ENCODE data around the gene ADGRE2. TPM values are rescaled to one million over a fixed set of nuclear protein-coding genes. Genes with fewer than 3 reads are reported as not detected.

ADGRE2 gene
- total RNA-seq, 1 donor from 2014 or later = 1.2 TPM

DNA sequence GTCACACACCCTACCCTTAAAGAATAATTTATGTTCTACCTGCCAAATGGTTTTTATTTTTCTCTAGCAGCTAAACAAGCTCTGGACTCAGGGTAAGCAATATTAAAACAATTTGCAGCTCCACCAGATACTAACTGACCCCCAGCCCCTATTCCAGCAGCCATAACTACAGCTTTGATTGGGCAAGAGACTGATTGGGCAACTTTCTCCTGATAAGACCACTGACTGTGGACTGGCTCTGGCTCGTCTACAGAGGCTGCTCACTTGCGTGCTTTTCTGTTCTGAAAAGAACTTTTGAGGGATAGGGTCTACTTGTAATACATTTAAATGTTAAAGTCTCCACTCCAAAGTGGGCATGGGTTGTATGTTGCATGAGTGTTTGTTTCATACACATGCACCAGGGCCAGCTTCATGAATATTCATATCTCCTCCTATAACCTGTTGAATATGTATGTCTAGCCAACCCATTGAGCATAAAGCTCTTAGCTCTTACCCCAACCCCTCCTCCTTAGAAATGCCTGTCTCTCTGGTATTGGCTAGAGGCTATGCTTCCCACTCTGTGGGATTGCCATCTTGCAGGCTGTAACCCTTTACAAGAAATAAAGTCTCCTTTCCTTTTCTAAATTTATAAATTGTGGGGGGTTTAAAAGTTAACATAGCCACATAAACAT lies 36.8 kb upstream of the ADGRE2 start:
- Mint-ChIP-seq H3K27ac (ENCODE audit: unreplicated experiment) (no peak overlapping the region), H3K9me3 (ENCODE audit: unreplicated experiment) (peaks cover 7% of the 10 kb centered on the region)
- no peak for DNase-seq (ENCODE audit: low spot score)

DNA sequence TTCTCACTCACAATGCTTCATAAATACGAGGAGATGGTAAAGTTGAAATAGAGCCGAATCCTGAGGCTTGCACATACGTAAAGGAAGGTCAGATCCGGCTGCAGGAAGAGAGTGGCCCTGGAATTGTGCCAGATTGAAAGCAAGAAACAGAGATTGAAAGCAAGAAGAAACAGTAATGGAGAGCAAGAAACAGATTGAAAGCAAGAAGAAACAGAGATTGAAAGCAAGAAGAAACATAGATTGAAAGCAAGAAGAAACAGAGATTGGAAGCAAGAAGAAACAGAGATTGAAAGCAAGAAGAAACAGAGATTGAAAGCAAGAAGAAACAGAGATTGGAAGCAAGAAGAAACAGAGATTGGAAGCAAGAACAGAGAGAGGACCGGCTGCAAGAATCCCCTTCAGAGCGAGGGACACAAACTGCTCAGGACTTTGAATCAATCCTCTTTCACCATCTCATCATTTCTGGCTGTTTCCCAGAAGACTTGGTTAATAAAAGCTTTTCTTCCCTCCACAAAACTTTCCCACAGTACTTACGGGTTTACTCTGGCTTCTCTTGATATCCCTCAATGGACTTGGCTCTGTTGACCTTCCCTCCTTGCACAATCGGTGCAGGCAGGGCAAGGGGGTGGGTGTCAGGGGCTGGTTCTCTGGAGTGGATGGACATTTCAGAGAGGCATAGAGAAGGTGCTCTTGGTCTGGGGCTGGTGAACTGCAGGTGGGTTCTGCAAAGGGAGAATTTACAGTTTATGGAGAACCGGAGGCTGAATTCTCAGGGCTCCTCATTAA lies 31.1 kb upstream of the ADGRE2 start:
- no peaks in the 10 kb centered on the region for H3K9me3 Mint-ChIP-seq (ENCODE audit: unreplicated experiment)
- no peak for DNase-seq (ENCODE audit: low spot score)
- H3K4me1 Mint-ChIP-seq (ENCODE audit: unreplicated experiment) = no peaks in the 10 kb centered on the region
- no peak overlapping the region for H3K4me3 Mint-ChIP-seq (ENCODE audit: unreplicated experiment)
- no peaks in the 10 kb centered on the region for H3K27me3 Mint-ChIP-seq (ENCODE audit: unreplicated experiment)
- no peak overlapping the region for H3K27ac Mint-ChIP-seq (ENCODE audit: unreplicated experiment)
- no peaks in the 10 kb centered on the region for H3K36me3 Mint-ChIP-seq (ENCODE audit: low read depth, unreplicated experiment)
- no peak for TF ChIP-seq CTCF (IDR thresholded peaks at IDR 0.05; ENCODE audit: unreplicated experiment)

More for the DNA sequence above, 36.8 kb upstream of the ADGRE2 start:
- H3K4me3 Mint-ChIP-seq (ENCODE audit: unreplicated experiment) = no peak overlapping the region
- no peaks in the 10 kb centered on the region for H3K36me3 Mint-ChIP-seq (ENCODE audit: low read depth, unreplicated experiment)
- no peaks in the 10 kb centered on the region for H3K27me3 Mint-ChIP-seq (ENCODE audit: unreplicated experiment)
- H3K4me1 Mint-ChIP-seq (ENCODE audit: unreplicated experiment) = no peaks in the 10 kb centered on the region
- no peak for TF ChIP-seq CTCF (IDR thresholded peaks at IDR 0.05; ENCODE audit: unreplicated experiment)

DNA sequence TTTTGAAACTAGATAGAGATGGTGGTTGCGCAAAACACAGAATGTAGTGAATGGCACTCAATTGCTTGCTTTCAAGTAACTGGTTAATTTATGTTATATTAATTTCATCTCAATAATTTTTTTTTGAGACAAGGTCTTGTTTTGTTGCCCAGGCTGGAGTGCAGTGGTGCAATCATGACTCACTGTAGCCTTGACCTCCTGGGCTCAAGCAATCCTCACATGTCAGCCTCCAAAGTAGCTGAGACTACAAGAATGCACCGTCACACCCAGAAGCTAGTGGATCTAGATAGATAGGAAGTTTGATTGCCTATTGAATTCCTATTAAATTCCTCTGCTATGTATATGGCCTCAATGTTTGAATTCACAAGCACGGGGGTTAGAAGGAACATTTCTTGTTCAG lies 26.4 kb upstream of the ADGRE2 start:
- Mint-ChIP-seq H3K9me3 (ENCODE audit: unreplicated experiment) (no peaks in the 10 kb centered on the region), H3K36me3 (ENCODE audit: low read depth, unreplicated experiment) (no peaks in the 10 kb centered on the region), H3K27ac (ENCODE audit: unreplicated experiment) (no peak overlapping the region), H3K4me3 (ENCODE audit: unreplicated experiment) (no peak overlapping the region), H3K27me3 (ENCODE audit: unreplicated experiment) (no peaks in the 10 kb centered on the region), H3K4me1 (ENCODE audit: unreplicated experiment) (no peaks in the 10 kb centered on the region)
- no peak for TF ChIP-seq CTCF (IDR thresholded peaks at IDR 0.05; ENCODE audit: unreplicated experiment)
- DNase-seq (ENCODE audit: low spot score) = no peak

DNA sequence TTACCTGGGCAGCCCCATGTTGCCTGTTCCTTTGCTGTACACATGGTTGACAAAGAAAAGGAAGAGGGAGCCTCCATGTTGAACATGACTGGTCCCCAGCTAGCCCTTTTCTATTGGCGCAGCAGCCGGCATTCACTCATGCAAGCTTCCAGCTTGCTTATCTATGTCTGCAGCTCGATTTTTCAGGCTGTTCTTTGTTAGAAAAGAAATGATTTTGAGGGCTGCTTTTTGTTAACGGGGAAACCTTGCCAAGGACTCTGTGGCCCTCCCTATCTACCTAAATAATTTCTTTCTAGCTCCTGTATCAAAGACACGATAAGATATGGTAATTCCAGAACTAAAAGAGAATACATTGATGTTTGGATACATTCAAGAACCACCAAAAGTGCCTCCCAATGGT lies 20.4 kb upstream of the ADGRE2 start:
- no peak overlapping the region for H3K4me3 Mint-ChIP-seq (ENCODE audit: unreplicated experiment)
- H3K36me3 Mint-ChIP-seq (ENCODE audit: low read depth, unreplicated experiment) = no peaks in the 10 kb centered on the region
- no peak for TF ChIP-seq CTCF (IDR thresholded peaks at IDR 0.05; ENCODE audit: unreplicated experiment)
- no peak overlapping the region for H3K27ac Mint-ChIP-seq (ENCODE audit: unreplicated experiment)
- DNase-seq (ENCODE audit: low spot score) = no peak
- H3K9me3 Mint-ChIP-seq (ENCODE audit: unreplicated experiment) = no peaks in the 10 kb centered on the region
- peaks cover 3% of the 10 kb centered on the region for H3K27me3 Mint-ChIP-seq (ENCODE audit: unreplicated experiment)
- no peaks in the 10 kb centered on the region for H3K4me1 Mint-ChIP-seq (ENCODE audit: unreplicated experiment)

GRCh38 chr19:14796021-14796420 lies 17.7 kb upstream of the ADGRE2 start:
- H3K9me3 Mint-ChIP-seq (ENCODE audit: unreplicated experiment) = no peaks in the 10 kb centered on the region

More at GRCh38 chr19:14796021-14796420, 17.7 kb upstream of the ADGRE2 start:
- no peaks in the 10 kb centered on the region for H3K36me3 Mint-ChIP-seq (ENCODE audit: low read depth, unreplicated experiment)
- no peak for DNase-seq (ENCODE audit: low spot score)
- H3K4me1 Mint-ChIP-seq (ENCODE audit: unreplicated experiment) = no peaks in the 10 kb centered on the region
- H3K27me3 Mint-ChIP-seq (ENCODE audit: unreplicated experiment) = peaks cover 3% of the 10 kb centered on the region
- TF ChIP-seq CTCF (IDR thresholded peaks at IDR 0.05; ENCODE audit: unreplicated experiment) = no peak
- H3K4me3 Mint-ChIP-seq (ENCODE audit: unreplicated experiment) = no peak overlapping the region
- no peak overlapping the region for H3K27ac Mint-ChIP-seq (ENCODE audit: unreplicated experiment)

Measured in endothelial cell (in vitro differentiated cells).